AG04449 (cell line): Measurements from ENCODE around the gene HOXB5.

Source experiments
- CTCF ChIA-PET: fragments of 350-600 bp; formaldehyde crosslinking; extraction: SDS; loops from one replicate; lab custom pipeline; 2021; ENCODE audit warnings: antibody characterized with exemption; lab: Yijun Ruan, JAX
- POLR2A ChIA-PET: fragments of 400-600, 350-600 bp; formaldehyde crosslinking; extraction: SDS; loops from one replicate; lab custom pipeline; 2020; ENCODE audit warnings: antibody characterized with exemption, inconsistent platforms; lab: Yijun Ruan, JAX
- DNase-seq: peaks from one replicate; pipeline ENCODE4 v3.0.0-alpha.2; 2010; ENCODE audit warnings: low read depth, low spot score
- H3K4me3 ChIP-seq: 2 replicates; pipeline ENCODE4 v1.5.1; 2011; ENCODE audit warnings: low read depth, mild to moderate bottlenecking, control low read depth, low read length
- CTCF ChIP-seq: IDR thresholded peaks from one replicate; pipeline ENCODE4 v1.5.1; 2011; ENCODE audit warnings: mild to moderate bottlenecking, moderate library complexity, low read length, control low read depth, inconsistent platforms; ENCODE audit not compliant: insufficient read depth; ENCODE audit errors: missing control alignments

The HOXB5 gene

GRCh38 chr17:48567209-48567608, 26.4 kb downstream of the HOXB5 start:
- ChIA-PET CTCF (interaction anchor here (1.0 to 3.6 kb wide), 7 partner anchors 9 to 259 kb away, joined by 3 to 22 read pairs (median 4); no protein-coding TSS in a partner anchor), POLR2A (interaction anchor here (1.1 to 1.9 kb wide), 5 partner anchors 10 to 23 kb away, joined by 3 to 7 read pairs (median 4); partner anchors contain the start of gene HOXB3)
- TF ChIP-seq CTCF: no peak
- H3K4me3 ChIP-seq: no peak overlapping the region; the same call in 1 of the 2 replicates
- no peak for DNase-seq

GRCh38 chr17:48566717-48567116, 26.9 kb downstream of the HOXB5 start:
- no peak for TF ChIP-seq CTCF
- POLR2A ChIA-PET: interaction anchor here (1.1 to 1.9 kb wide), 5 partner anchors 8 to 23 kb away, joined by 3 to 7 read pairs (median 3); partner anchors contain the start of gene HOXB3
- no peak overlapping the region for H3K4me3 ChIP-seq
- no peak for DNase-seq
- CTCF ChIA-PET: interaction anchor here (1.9 to 3.6 kb wide), 2 partner anchors 10 to 215 kb away, joined by 4 to 15 read pairs; no protein-coding TSS in a partner anchor

- no peak for DNase-seq
- TF ChIP-seq CTCF: no peak
- ChIA-PET CTCF (interaction anchor here (3.6 kb wide), 1 partner anchor 215 kb away, joined by 15 read pairs; no protein-coding TSS in a partner anchor), POLR2A (interaction anchor here (1.1 to 1.9 kb wide), 4 partner anchors 8 to 24 kb away, joined by 3 to 7 read pairs (median 3); partner anchors contain the start of gene HOXB3)
- no peak overlapping the region for H3K4me3 ChIP-seq
Measured at GRCh38 chr17:48565925-48566710, 27.5 kb downstream of the HOXB5 start.

- DNase-seq: no peak
- H3K4me3 ChIP-seq: peak overlapping the region; percentile 54
- ChIA-PET POLR2A (no interaction called here), CTCF (interaction anchor here (2.5 kb wide), 1 partner anchor 73 kb away, joined by 7 read pairs; no protein-coding TSS in a partner anchor)
- no peak for TF ChIP-seq CTCF
Measured at GRCh38 chr17:48565022-48565554, 28.5 kb downstream of the HOXB5 start.

GRCh38 chr17:48564188-48565021, 29.2 kb downstream of the HOXB5 start:
- H3K4me3 ChIP-seq: peak overlapping the region; percentile 54
- no peak for TF ChIP-seq CTCF
- ChIA-PET POLR2A (interaction anchor here (0.8 kb wide), 1 partner anchor 9 kb away, joined by 5 read pairs; no protein-coding TSS in a partner anchor), CTCF (interaction anchor here (0.9 to 2.8 kb wide), 3 partner anchors 15 to 228 kb away, joined by 3 to 10 read pairs (median 7); no protein-coding TSS in a partner anchor)
- DNase-seq: no peak
